ENCODE data around the gene CENPC.

Gene CENPC

DNA sequence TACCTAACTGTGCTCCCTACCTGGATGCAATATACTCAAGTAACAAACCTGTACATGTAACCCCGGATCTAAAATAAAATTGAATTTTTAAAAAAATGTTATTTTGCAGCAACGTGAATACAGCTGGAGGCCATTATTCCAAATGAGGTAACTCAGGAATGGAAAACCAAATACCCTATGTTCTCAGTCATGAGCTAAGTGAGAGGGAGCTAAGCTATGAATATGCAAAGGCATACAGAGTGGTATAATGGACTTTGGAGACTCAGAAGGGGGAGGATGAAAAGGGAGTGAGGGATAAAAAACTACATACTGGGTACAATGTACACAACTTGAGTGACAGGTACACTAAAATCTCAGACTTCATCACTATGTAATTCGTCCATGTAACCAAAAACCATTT is 78.6 kb downstream of the CENPC start:
- H3K27me3 ChIP-seq (replicated peaks; ENCODE audit: control insufficient read depth, insufficient read depth, low read length): no peaks in the 10 kb centered on the region
- TF ChIP-seq, protein P1, sequence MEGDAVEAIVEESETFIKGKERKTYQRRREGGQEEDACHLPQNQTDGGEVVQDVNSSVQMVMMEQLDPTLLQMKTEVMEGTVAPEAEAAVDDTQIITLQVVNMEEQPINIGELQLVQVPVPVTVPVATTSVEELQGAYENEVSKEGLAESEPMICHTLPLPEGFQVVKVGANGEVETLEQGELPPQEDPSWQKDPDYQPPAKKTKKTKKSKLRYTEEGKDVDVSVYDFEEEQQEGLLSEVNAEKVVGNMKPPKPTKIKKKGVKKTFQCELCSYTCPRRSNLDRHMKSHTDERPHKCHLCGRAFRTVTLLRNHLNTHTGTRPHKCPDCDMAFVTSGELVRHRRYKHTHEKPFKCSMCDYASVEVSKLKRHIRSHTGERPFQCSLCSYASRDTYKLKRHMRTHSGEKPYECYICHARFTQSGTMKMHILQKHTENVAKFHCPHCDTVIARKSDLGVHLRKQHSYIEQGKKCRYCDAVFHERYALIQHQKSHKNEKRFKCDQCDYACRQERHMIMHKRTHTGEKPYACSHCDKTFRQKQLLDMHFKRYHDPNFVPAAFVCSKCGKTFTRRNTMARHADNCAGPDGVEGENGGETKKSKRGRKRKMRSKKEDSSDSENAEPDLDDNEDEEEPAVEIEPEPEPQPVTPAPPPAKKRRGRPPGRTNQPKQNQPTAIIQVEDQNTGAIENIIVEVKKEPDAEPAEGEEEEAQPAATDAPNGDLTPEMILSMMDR (IDR thresholded peaks at IDR 0.05; ENCODE audit: insufficient read depth, low read length, poor library complexity, severe bottlenecking): no peak

DNA sequence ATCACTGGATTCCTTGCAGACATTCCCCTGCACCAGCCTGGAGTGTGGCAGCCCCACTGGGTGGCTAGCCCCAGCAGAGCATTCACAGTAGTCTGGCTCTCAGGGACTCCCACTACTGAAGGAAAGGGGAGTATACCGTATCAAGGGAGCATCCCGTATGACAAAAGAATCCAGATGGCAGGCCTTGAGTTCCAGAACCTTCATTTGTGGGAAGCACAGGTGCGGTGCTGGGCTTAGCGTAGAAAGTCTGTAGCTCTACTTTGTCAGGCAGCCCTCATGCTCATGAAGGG is 79.6 kb downstream of the CENPC start:
- TF ChIP-seq, protein P1 (IDR thresholded peaks at IDR 0.05; ENCODE audit: insufficient read depth, low read length, poor library complexity, severe bottlenecking): no peak
- Histone ChIP-seq H3K4me3 (replicated peaks; ENCODE audit: low read depth, low read length) (no peak overlapping the region), H3K27me3 (replicated peaks; ENCODE audit: control insufficient read depth, insufficient read depth, low read length) (no peaks in the 10 kb centered on the region), H3K36me3 (ENCODE audit: control insufficient read depth, insufficient read depth, low read length) (peaks cover 2% of the 10 kb centered on the region)
- DNase-seq (ENCODE audit: extremely low read depth, insufficient read length): no peak

More for the DNA sequence above, 78.6 kb downstream of the CENPC start:
- no peak for DNase-seq (ENCODE audit: extremely low read depth, insufficient read length)
- Histone ChIP-seq H3K36me3 (ENCODE audit: control insufficient read depth, insufficient read depth, low read length) (peaks cover 4% of the 10 kb centered on the region), H3K4me3 (replicated peaks; ENCODE audit: low read depth, low read length) (no peak overlapping the region)

GRCh38 chr4:67465032-67465762 is 80.1 kb downstream of the CENPC start:
- DNase-seq (ENCODE audit: extremely low read depth, insufficient read length): no peak
- peaks cover 2% of the 10 kb centered on the region for H3K36me3 ChIP-seq (ENCODE audit: control insufficient read depth, insufficient read depth, low read length)
- H3K27me3 ChIP-seq (replicated peaks; ENCODE audit: control insufficient read depth, insufficient read depth, low read length): no peaks in the 10 kb centered on the region
- H3K4me3 ChIP-seq (replicated peaks; ENCODE audit: low read depth, low read length): no peak overlapping the region
- TF ChIP-seq, protein P1 (IDR thresholded peaks at IDR 0.05; ENCODE audit: insufficient read depth, low read length, poor library complexity, severe bottlenecking): no peak

DNA sequence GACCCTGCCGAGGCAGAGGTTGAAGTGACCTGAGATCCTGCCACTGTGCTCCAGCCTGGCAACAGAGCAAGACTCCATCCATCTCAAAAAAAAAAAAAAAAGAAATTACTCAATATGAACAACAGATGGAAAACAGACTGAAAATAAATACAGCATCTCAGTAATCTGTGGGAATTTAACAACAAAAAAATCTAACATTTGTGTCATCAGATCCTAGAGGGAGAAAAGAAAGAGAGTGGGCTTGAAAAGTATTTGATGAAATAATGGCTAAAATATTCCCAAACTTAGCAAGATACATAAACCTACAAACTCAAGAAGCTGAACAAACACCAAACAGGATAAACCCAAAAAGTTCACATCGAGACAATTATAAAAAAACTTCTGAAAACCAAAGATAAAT is 84.7 kb downstream of the CENPC start:
- H3K36me3 ChIP-seq (ENCODE audit: control insufficient read depth, insufficient read depth, low read length): no peaks in the 10 kb centered on the region
- DNase-seq (ENCODE audit: extremely low read depth, insufficient read length): no peak
- H3K4me3 ChIP-seq (replicated peaks; ENCODE audit: low read depth, low read length): no peak overlapping the region
- H3K27me3 ChIP-seq (replicated peaks; ENCODE audit: control insufficient read depth, insufficient read depth, low read length): no peaks in the 10 kb centered on the region
- TF ChIP-seq, protein P1 (IDR thresholded peaks at IDR 0.05; ENCODE audit: insufficient read depth, low read length, poor library complexity, severe bottlenecking): no peak

DNA sequence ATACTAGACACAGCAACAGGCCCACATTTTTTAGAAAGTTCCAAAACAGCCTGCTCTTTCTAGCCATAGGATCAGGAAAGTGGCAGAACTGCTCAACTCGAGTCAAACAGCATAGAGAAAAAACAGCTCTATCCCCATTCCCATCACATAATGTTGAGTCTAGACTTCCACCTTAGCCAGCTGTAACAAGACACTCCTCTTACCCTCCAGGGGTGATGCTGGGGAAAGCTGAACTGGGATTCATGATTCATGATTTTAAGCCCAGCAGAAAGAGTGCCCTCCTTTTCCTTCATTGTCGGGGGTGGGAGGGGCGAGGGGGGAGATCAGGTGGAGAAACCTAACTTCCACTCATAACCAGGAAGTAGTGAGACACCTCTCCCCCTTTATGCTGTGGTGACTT is 86.1 kb downstream of the CENPC start:
- Histone ChIP-seq H3K27me3 (replicated peaks; ENCODE audit: control insufficient read depth, insufficient read depth, low read length) (no peaks in the 10 kb centered on the region), H3K36me3 (ENCODE audit: control insufficient read depth, insufficient read depth, low read length) (no peaks in the 10 kb centered on the region), H3K4me3 (replicated peaks; ENCODE audit: low read depth, low read length) (no peak overlapping the region)
- TF ChIP-seq, protein P1 (IDR thresholded peaks at IDR 0.05; ENCODE audit: insufficient read depth, low read length, poor library complexity, severe bottlenecking): no peak
- no peak for DNase-seq (ENCODE audit: extremely low read depth, insufficient read length)
